Fibroblast of lung (primary cell): ENCODE results near the gene FAM107B. TPM values are rescaled to one million over a fixed set of nuclear protein-coding genes. Genes with fewer than 3 reads are reported as not detected.

Experiments
- DNase-seq, 2 donors: peaks; one replicate each; pipeline versions ENCODE4 v3.0.0 to v3.0.0-alpha.2; 2010; ENCODE audit warnings: low read depth in 2 of 2
- H2AFZ ChIP-seq: 2 replicates; pipeline ENCODE4 v1.5.1; 2012; ENCODE audit warnings: low read length, control low read depth, inconsistent platforms
- H3K27ac ChIP-seq: 2 replicates; pipeline ENCODE4 v1.5.1; 2011; ENCODE audit warnings: low read length, control low read depth; ENCODE audit not compliant: insufficient read depth
- H3K27me3 ChIP-seq: 2 replicates; pipeline ENCODE4 v1.5.1; 2011; ENCODE audit warnings: mild to moderate bottlenecking, low read length; ENCODE audit not compliant: control insufficient read depth, insufficient read depth
- H3K36me3 ChIP-seq: 2 replicates; pipeline ENCODE4 v1.5.1; 2011; ENCODE audit warnings: low read length; ENCODE audit not compliant: control insufficient read depth, insufficient read depth
- H3K4me1 ChIP-seq: 2 replicates; pipeline ENCODE4 v1.5.1; 2011; ENCODE audit warnings: low read length; ENCODE audit not compliant: control insufficient read depth, insufficient read depth; ENCODE audit errors: extremely low read depth
- H3K4me2 ChIP-seq: 2 replicates; pipeline ENCODE4 v1.5.1; 2011; ENCODE audit warnings: low read length, control low read depth; ENCODE audit not compliant: insufficient read depth; ENCODE audit errors: extremely low read depth
- H3K4me3 ChIP-seq, 4 experiments: fragments of 200-600 bp in 1 of 4; sonication (generic) in 1 of 4; replicated peaks in 1 of 4; 2 replicates each; pipeline ENCODE4 v1.5.1; 2011 to 2016; ENCODE audit warnings: low read length in 4 of 4, low read depth in 3 of 4, mild to moderate bottlenecking in 3 of 4, control low read depth in 2 of 4, inconsistent platforms in 1 of 4, mixed read lengths in 1 of 4; ENCODE audit not compliant: insufficient read depth in 1 of 4; ENCODE audit errors: control extremely low read depth in 1 of 4
- H3K79me2 ChIP-seq: 2 replicates; pipeline ENCODE4 v1.5.1; 2012; ENCODE audit warnings: mild to moderate bottlenecking, low read length, inconsistent platforms; ENCODE audit not compliant: control insufficient read depth, insufficient read depth
- H3K9ac ChIP-seq: 2 replicates; pipeline ENCODE4 v1.5.1; 2011; ENCODE audit warnings: mild to moderate bottlenecking, low read length, control low read depth; ENCODE audit not compliant: insufficient read depth
- H3K9me3 ChIP-seq: 2 replicates; pipeline ENCODE4 v1.5.1; 2012; ENCODE audit warnings: low read depth, low read length; ENCODE audit not compliant: control insufficient read depth, insufficient read depth
- H4K20me1 ChIP-seq: 2 replicates; pipeline ENCODE4 v1.5.1; 2011; ENCODE audit warnings: low read length; ENCODE audit not compliant: control insufficient read depth, insufficient read depth; ENCODE audit errors: extremely low read depth
- EZH2 ChIP-seq: IDR thresholded peaks from 2 replicates; pipeline ENCODE4 v1.5.1; 2012; ENCODE audit warnings: low read length, control low read depth, mild to moderate bottlenecking; ENCODE audit errors: missing control alignments
- polyA plus RNA-seq, 2 donors: library from polyadenylated mRNA; depleted of rRNA in 1 of 2; stranded (reverse) in 1 of 2; unstranded in 1 of 2; fragments of >200 nt; gene quantifications; 2 replicates each; pipeline ENCODE4 v1.2.1, GENCODE V29; 2011 to 2012; ENCODE audit warnings: missing spikeins in 1 of 2
- total RNA-seq: library from RNA; depleted of rRNA; stranded (reverse); fragments of >200 nt; gene quantifications from 2 replicates; pipeline ENCODE4 v1.2.1, GENCODE V29; 2014
- TF ChIP-seq, protein P1 (sequence below), 2 donors: IDR thresholded peaks in 1 of 2; conservative IDR thresholded peaks in 1 of 2; 1 replicate in 1 of 2; 2 replicates in 1 of 2; pipeline ENCODE4 v1.5.1; 2011 to 2012; ENCODE audit warnings: low read length in 2 of 2, control low read depth in 1 of 2, inconsistent platforms in 1 of 2, low read depth in 1 of 2, mild to moderate bottlenecking in 1 of 2

Gene FAM107B
- total and polyA plus RNA-seq, 2 donors (not counting 1 experiment from before 2014, with no cell fraction given): 29.0 to 36.0 TPM

DNA sequence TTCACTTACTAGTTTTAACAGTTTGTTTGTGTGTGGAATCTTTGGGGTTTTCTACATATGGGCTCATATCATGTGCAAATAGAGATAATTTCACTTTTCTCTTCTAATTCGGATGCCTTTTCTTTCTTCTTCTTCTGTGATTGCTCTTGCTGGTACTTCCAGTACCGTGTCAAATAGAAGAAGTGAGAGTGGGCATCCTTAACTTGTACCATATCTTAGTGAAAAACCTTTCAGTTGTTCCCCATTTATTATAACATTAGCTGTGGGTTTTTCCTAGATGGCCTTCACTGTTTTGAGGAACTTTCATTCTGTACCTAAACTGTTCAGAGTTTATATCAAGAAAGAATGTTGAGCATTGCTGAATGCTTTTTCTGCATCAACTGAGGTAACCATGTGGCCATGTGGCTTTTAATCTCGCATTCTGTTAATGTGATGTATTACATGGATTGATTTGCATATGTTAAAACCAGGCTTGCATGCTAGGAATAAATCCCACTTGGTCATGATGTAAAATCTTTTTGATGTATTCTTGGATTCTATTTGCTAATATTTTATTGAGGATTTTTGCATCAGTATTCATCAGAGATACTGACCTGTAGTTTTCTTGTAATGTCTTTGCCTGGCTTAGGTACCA, 78.7 kb downstream of the FAM107B start:
- Histone ChIP-seq H2AFZ (no peak overlapping the region), H3K9ac (no peak overlapping the region), H3K27ac (no peak overlapping the region), H3K36me3 (no peaks in the 10 kb centered on the region), H3K4me2 (no peak overlapping the region), H3K9me3 (no peaks in the 10 kb centered on the region), H3K4me3 (no peak overlapping the region), H4K20me1 (no peaks in the 10 kb centered on the region), H3K27me3 (no peaks in the 10 kb centered on the region), H3K79me2 (no peaks in the 10 kb centered on the region), H3K4me1 (peaks cover 5% of the 10 kb centered on the region)
- TF ChIP-seq, protein P1, sequence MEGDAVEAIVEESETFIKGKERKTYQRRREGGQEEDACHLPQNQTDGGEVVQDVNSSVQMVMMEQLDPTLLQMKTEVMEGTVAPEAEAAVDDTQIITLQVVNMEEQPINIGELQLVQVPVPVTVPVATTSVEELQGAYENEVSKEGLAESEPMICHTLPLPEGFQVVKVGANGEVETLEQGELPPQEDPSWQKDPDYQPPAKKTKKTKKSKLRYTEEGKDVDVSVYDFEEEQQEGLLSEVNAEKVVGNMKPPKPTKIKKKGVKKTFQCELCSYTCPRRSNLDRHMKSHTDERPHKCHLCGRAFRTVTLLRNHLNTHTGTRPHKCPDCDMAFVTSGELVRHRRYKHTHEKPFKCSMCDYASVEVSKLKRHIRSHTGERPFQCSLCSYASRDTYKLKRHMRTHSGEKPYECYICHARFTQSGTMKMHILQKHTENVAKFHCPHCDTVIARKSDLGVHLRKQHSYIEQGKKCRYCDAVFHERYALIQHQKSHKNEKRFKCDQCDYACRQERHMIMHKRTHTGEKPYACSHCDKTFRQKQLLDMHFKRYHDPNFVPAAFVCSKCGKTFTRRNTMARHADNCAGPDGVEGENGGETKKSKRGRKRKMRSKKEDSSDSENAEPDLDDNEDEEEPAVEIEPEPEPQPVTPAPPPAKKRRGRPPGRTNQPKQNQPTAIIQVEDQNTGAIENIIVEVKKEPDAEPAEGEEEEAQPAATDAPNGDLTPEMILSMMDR (conservative IDR thresholded peaks at IDR 0.05 in 1 of 2, IDR thresholded peaks at IDR 0.05 in 1 of 2; ENCODE audit: low read depth in 1 of 2, low read length in 2 of 2): no peak
- TF ChIP-seq EZH2: no peak
- no peak for DNase-seq

DNA sequence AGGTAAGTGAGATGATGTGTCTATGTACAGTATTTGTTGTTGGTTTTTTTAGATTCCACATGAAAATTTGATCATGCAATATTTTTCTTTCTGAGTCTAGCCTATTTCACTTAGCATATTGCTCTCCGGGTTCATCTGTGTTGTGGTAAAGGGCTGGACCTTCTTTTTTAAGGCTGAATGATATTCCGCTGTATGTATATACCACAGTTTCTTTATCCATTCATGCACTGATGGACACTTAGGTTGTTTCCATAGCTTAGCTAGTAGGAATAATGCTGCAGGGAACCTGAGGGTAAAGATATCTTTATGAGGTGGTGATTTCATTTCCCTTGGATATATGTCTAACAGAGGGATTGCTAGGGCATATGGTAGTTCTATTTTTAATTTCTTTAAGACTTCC, 80.8 kb downstream of the FAM107B start:
- H3K27ac ChIP-seq: no peak overlapping the region
- TF ChIP-seq, protein P1 (conservative IDR thresholded peaks at IDR 0.05 in 1 of 2, IDR thresholded peaks at IDR 0.05 in 1 of 2; ENCODE audit: low read depth in 1 of 2, low read length in 2 of 2): no peak
- TF ChIP-seq EZH2: no peak
- H2AFZ ChIP-seq: no peak overlapping the region
- H3K27me3 ChIP-seq: no peaks in the 10 kb centered on the region
- peaks cover 4% of the 10 kb centered on the region for H3K4me1 ChIP-seq
- no peaks in the 10 kb centered on the region for H3K79me2 ChIP-seq
- H4K20me1 ChIP-seq: no peaks in the 10 kb centered on the region
- H3K4me3 ChIP-seq: no peak overlapping the region
- no peak for DNase-seq
- no peaks in the 10 kb centered on the region for H3K9me3 ChIP-seq
- H3K36me3 ChIP-seq: no peaks in the 10 kb centered on the region
- H3K9ac ChIP-seq: no peak overlapping the region
- H3K4me2 ChIP-seq: no peak overlapping the region

DNA sequence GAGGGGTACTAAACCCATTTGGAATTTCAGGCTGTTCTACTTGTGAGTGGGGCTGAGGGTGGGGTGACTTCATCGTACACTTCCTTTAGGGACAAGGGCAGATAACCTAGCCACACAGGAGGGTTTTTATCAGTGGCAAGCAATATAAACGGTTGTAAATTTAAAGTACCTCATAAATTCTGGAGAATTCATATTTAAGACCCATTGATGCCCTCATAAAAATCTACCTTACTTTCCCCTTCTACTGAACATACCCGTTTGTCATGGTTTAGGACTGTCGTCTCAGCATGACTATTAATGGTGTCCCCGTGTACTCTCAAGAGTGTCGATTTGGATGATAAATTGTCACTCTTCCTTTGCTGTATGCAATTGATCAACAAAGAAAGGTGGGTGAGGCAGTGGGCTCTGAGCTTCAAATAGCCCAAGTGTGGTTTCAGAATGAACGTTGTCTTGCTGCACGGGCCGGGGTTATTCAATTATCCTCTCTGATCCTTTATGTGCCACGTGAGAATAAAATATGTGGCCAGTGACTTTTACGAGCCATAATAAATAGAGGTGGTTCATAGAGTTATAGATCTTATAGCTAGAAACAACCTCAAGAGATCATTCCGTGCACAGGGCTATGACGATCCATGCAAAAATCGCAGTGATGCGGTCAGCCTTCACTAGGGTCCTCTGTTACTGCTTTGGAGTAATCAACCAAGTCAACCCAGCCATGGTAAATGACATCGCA, 82.2 kb downstream of the FAM107B start:
- DNase-seq: no peak
- H3K79me2 ChIP-seq: no peaks in the 10 kb centered on the region
- H4K20me1 ChIP-seq: no peaks in the 10 kb centered on the region
- no peaks in the 10 kb centered on the region for H3K27me3 ChIP-seq
- H3K4me2 ChIP-seq: no peak overlapping the region
- H3K9me3 ChIP-seq: no peaks in the 10 kb centered on the region
- TF ChIP-seq, protein P1 (conservative IDR thresholded peaks at IDR 0.05 in 1 of 2, IDR thresholded peaks at IDR 0.05 in 1 of 2; ENCODE audit: low read depth in 1 of 2, low read length in 2 of 2): no peak
- H3K9ac ChIP-seq: no peak overlapping the region
- H3K36me3 ChIP-seq: no peaks in the 10 kb centered on the region
- no peak overlapping the region for H3K4me3 ChIP-seq
- H3K4me1 ChIP-seq: peaks cover 4% of the 10 kb centered on the region
- H3K27ac ChIP-seq: no peak overlapping the region
- no peak overlapping the region for H2AFZ ChIP-seq
